Measurements from ENCODE around the gene LRP1.

The LRP1 gene

DNA sequence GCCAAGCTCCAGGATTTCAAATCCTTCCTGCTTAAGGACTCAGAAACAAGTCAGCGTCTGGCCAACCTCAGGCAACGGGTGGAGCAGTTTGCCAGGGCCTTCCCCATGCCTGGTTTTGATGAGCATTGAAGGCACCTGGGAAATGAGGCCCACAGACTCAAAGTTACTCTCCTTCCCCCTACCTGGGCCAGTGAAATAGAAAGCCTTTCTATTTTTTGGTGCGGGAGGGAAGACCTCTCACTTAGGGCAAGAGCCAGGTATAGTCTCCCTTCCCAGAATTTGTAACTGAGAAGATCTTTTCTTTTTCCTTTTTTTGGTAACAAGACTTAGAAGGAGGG lies 105.9 kb downstream of the LRP1 start:
- H3K4me3 ChIP-seq (ENCODE audit: low read depth, low read length), result no peak overlapping the region
- TF ChIP-seq, protein P1, sequence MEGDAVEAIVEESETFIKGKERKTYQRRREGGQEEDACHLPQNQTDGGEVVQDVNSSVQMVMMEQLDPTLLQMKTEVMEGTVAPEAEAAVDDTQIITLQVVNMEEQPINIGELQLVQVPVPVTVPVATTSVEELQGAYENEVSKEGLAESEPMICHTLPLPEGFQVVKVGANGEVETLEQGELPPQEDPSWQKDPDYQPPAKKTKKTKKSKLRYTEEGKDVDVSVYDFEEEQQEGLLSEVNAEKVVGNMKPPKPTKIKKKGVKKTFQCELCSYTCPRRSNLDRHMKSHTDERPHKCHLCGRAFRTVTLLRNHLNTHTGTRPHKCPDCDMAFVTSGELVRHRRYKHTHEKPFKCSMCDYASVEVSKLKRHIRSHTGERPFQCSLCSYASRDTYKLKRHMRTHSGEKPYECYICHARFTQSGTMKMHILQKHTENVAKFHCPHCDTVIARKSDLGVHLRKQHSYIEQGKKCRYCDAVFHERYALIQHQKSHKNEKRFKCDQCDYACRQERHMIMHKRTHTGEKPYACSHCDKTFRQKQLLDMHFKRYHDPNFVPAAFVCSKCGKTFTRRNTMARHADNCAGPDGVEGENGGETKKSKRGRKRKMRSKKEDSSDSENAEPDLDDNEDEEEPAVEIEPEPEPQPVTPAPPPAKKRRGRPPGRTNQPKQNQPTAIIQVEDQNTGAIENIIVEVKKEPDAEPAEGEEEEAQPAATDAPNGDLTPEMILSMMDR (IDR thresholded peaks at IDR 0.05; ENCODE audit: low read depth, low read length), result no peak

DNA sequence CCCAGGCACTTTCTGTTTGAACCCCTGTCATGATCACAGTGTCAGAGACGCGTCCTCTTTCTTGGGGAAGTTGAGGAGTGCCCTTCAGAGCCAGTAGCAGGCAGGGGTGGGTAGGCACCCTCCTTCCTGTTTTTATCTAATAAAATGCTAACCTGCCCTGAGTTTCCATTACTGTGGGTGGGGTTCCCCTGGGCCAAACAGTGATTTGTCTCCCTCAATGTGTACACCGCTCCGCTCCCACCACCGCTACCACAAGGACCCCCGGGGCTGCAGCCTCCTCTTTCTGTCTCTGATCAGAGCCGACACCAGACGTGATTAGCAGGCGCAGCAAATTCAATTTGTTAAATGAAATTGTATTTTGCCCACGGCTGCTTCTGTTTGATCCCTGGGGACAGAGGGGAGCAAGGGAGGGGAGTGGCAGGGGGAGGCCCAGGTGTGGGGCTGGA lies 106.3 kb downstream of the LRP1 start:
- H3K4me3 ChIP-seq (ENCODE audit: low read depth, low read length), result no peak overlapping the region
- TF ChIP-seq, protein P1 (IDR thresholded peaks at IDR 0.05; ENCODE audit: low read depth, low read length), result no peak

DNA sequence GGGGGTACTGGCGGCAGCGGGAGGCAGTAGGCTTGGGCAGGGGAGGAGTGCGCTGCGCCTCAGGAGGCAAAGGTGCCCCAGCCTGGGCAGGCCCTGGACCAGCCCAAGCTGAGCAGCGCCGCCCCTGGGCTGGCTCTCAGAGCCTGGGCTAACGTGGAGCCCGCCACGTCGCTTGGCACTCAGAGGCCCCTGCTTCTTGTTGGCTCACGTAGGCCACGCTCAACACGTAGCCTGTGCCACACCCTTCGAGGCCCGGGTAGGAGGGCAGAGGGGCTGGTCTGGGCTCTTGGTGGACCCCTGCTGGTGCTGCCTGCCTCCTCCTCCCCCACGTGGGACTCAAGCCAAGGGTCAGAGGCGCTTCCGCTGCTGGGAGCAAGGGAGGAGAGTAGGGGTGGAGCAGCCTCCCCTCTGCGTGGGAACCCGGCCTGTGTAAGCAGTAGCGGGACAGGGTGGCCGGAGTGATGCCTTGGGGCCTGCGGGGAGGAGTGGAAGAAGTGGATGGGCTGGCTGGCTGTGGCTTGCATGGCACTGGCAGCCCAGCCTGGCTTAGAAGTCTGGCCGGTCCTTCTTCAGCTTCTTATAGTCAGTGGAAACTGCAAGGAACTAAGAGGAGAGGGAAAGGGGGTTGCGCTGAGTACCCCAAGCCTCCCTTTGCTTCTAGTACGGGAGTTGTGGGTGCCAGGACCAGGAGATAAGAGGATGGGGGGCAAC lies 106.9 kb downstream of the LRP1 start:
- H3K4me3 ChIP-seq (ENCODE audit: low read depth, low read length), result no peak overlapping the region
- TF ChIP-seq, protein P1 (IDR thresholded peaks at IDR 0.05; ENCODE audit: low read depth, low read length), result no peak

DNA sequence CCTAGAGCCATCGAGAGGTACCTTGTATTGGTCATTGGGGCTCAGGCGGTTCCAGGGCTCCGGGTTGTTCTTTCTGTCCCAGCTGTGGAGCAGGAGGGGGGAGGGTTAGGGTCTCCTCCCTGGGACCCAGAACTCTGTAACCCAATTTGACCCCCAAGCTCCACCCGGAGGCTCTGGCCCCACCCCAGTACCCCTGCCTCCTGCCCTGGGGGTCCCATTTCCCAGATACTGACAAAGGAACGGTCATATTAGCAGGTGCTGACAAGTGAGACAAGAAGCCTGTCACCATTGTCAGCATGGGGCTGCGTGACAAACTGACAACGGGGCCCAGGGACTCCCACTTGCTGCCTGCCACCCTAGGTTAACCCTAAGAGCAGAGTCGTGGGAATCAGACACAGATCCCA lies 107.4 kb downstream of the LRP1 start:
- H3K4me3 ChIP-seq (ENCODE audit: low read depth, low read length), result no peak overlapping the region
- TF ChIP-seq, protein P1 (IDR thresholded peaks at IDR 0.05; ENCODE audit: low read depth, low read length), result no peak

DNA sequence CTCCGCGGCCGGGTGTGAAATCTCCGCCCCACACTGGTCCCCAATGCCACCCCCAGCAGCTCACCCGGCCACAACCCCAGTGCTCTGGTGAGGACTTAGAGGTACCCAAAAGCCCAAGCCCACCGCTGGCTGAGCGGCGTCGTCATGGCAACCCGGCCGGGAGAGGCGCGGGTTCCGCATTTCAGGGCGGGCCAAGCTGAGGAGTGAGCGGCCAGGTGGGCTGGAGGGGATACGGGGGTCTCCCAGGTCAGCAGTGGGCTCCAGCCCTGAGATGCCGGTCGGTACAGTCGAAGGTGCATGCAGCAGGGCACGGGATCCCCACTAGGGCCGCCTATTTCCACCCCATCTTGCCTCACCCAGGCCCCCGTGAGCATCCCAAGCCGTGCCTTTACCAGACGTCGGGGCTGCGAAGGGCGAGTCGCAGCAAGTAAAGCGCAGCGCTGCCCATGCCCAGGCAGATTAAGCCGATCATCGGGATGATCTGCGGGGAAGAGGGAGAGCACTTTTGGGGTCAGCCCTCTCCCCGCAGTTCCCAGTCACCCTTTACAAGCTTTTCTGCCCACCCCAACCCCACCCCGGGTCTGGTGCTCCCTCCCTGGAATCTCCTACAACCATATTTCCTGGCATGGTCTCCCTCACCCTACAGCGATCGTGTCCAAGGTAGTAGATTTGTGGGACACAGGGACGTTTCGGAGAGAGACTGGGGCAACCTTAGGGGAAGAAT lies 108.1 kb downstream of the LRP1 start:
- no peak overlapping the region for H3K4me3 ChIP-seq (ENCODE audit: low read depth, low read length)
- TF ChIP-seq, protein P1 (IDR thresholded peaks at IDR 0.05; ENCODE audit: low read depth, low read length), result no peak

DNA sequence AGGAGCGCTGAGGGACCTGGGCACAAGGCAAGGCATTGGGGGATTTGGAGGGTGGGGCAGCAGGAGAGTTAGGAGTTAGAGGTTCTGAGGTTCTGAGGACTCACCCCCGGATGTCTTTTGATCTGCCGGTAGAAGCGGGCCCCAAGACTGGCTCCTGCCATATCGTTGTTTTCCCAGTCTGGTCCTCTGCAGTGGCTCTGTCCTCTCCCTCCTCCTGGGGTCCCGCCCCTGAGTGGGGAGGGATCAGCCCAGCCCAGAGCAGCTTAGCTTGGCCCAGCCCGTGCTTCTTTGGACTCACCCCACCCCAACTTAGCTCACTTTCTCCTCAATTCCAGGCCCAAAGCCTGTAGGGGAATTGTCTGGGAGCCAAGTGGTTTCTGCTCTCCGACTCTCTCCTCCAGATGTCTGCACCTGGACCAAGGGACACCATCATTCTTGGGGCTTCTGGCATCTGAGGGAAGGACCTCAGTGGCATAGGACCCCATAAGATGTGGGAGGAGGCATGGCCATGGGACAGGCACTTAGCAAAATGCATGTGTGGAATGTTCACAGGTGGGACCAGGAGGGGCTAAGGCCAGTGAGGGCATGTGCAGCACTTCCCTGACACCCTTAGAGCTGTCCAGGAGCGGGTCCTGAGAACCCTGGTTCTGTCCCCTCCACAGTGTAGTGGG lies 108.8 kb downstream of the LRP1 start:
- H3K4me3 ChIP-seq (ENCODE audit: low read depth, low read length), result no peak overlapping the region
- TF ChIP-seq, protein P1 (IDR thresholded peaks at IDR 0.05; ENCODE audit: low read depth, low read length), result no peak

DNA sequence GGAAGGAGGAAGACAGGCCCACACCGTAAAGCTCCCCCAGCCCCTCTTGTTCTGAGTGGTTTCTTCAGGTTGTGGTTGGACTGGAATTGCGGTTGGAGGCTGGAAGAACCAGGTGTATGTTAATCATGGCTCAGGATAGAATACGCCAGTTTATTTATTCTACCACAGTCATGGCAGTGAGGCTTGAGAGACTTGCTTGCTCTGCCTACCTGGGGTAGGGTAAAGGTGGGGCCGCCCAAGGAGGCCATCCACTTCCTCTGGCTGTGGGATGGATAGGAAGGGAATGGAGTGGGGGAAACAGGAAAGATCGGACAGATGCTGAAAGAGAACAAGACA lies 109.3 kb downstream of the LRP1 start:
- H3K4me3 ChIP-seq (ENCODE audit: low read depth, low read length), result no peak overlapping the region
- TF ChIP-seq, protein P1 (IDR thresholded peaks at IDR 0.05; ENCODE audit: low read depth, low read length), result no peak
